ENCODE data around the gene RNF112.
A peak's percentile ranks its signal among the peaks of the same experiment; 100 is the strongest.

The RNF112 gene

GRCh38 chr17:19374136-19374535 lies 36.9 kb upstream of the RNF112 start:
- DNase-seq (ENCODE audit: low read depth in 2 of 2) = no peak

DNA sequence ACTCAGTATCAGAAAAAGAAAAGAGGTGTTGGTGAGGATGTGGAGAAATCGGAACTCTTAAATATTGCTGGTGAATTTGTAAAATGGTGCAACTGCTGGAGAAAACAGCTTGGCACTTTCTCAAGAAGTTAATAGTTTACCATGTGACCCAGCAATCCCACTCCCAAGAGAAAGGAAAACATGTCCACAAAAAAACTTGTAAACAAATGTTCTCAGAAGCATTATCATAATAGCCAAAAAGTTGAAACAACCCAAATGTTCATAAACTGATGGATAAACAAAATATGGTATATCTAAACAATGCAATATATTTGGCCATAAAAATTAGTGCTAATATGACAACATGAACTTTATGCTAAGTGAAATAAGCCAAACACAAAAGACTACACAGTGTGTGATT lies 35.3 kb upstream of the RNF112 start:
- DNase-seq (ENCODE audit: low read depth in 2 of 2) = no peak

DNA sequence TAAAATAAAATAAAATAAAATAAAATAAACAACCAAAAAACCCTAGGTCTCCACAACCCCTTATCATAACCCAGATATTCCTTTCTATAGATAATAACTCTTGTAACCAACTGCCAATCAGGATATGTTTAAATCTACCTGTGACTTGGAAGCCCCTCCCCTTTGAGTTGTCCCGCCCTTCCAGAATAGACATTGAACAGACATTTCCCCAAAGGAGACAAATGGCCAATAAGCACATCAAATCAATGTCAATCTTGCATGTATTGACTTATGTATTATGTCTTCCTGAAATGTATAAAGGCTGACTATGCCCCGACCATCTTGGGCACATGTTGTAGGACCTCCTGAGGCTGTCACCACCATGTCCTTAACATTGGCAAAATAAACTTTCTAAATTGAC lies 34.2 kb upstream of the RNF112 start:
- no peak for DNase-seq (ENCODE audit: low read depth in 2 of 2)

GRCh38 chr17:19377602-19378415 lies 33.2 kb upstream of the RNF112 start:
- DNase-seq (ENCODE audit: low read depth in 2 of 2) = peak; percentile 84 to 89

DNA sequence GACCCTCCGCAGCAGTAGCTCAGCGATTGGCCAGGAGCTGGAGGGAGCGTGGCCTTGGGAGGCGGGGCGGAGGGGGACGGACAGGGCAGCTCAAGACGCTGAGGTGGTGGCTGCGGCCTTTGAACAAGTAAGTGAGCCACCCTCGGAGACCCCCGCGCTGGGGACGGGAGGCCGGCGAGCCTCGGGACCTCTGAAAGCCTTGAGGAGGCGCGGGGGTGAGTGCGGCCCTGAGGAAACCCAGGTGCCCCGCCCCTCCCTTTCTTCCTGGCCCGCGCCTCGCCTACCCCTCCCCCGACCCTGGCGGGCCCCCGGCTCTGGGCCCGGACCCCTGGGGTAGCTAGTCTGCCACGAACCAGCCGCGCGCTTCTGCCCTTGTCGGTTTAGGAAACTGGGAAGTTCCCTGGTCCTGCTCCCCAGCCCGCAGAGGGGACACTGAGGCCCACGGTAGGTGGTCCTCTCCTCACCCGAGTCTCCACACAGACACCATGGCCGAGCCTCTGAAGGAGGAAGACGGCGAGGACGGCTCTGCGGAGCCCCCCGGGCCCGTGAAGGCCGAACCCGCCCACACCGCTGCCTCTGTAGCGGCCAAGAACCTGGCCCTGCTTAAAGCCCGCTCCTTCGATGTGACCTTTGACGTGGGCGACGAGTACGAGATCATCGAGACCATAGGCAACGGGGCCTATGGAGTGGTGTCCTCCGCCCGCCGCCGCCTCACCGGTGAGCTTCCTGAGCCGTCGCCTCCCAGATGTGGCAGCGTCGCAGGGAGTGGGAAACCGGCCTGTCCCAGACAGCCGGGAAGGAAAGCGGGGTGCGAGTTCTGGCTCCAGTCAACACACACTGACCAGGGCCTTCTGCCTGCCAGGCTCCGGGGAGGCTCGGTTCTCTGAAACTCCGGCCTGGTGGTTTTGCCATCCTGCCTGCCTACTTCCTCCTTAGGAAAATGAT lies 32.3 kb upstream of the RNF112 start, which contains the start of gene MAPK7:
Gene MAPK7 (plus strand): TSS at position 83 of the 945 bp plus-strand sequence. CDS start 403 bp downstream, at position 486.
- no peak for DNase-seq (ENCODE audit: low read depth in 2 of 2)

DNA sequence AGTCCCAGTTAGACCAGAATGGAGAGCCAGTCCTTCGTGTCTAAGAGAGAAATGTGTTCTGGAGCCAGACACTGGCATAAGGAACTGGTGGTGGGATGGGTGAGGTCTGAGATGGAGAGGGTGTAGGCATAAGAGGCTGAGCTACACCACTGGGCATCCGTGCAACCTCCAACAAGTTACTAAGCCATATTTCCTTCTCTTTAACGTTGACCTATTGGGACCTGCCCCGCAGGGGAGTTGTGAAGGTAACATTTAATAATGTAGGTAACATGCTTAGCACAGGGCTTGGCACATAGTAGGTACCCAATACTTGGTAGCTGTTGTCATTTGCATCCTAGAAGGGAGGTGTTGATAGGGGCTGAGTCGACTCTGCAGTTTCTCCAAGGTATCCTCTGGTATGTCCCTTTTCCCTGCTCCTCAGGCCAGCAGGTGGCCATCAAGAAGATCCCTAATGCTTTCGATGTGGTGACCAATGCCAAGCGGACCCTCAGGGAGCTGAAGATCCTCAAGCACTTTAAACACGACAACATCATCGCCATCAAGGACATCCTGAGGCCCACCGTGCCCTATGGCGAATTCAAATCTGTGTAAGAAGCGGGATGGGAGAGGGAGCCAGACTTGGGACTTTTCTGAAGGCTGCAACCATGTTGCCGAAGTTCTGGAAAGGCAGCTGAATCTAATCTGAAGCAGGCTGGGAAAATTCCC lies 31.5 kb upstream of the RNF112 start:
- no peak for DNase-seq (ENCODE audit: low read depth in 2 of 2)

GRCh38 chr17:19380481-19381301 lies 30.3 kb upstream of the RNF112 start:
- DNase-seq (ENCODE audit: low read depth in 2 of 2) = no peak

DNA sequence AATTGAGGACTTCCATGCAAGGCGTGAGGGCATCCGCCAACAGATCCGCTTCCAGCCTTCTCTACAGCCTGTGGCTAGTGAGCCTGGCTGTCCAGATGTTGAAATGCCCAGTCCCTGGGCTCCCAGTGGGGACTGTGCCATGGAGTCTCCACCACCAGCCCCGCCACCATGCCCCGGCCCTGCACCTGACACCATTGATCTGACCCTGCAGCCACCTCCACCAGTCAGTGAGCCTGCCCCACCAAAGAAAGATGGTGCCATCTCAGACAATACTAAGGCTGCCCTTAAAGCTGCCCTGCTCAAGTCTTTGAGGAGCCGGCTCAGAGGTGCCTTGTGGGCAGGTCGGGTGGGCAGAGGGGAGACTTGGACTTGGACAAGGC lies 29.7 kb upstream of the RNF112 start:
- no peak for DNase-seq (ENCODE audit: low read depth in 2 of 2)

GRCh38 chr17:19381741-19382444 lies 29.1 kb upstream of the RNF112 start:
- no peak for DNase-seq (ENCODE audit: low read depth in 2 of 2)

DNA sequence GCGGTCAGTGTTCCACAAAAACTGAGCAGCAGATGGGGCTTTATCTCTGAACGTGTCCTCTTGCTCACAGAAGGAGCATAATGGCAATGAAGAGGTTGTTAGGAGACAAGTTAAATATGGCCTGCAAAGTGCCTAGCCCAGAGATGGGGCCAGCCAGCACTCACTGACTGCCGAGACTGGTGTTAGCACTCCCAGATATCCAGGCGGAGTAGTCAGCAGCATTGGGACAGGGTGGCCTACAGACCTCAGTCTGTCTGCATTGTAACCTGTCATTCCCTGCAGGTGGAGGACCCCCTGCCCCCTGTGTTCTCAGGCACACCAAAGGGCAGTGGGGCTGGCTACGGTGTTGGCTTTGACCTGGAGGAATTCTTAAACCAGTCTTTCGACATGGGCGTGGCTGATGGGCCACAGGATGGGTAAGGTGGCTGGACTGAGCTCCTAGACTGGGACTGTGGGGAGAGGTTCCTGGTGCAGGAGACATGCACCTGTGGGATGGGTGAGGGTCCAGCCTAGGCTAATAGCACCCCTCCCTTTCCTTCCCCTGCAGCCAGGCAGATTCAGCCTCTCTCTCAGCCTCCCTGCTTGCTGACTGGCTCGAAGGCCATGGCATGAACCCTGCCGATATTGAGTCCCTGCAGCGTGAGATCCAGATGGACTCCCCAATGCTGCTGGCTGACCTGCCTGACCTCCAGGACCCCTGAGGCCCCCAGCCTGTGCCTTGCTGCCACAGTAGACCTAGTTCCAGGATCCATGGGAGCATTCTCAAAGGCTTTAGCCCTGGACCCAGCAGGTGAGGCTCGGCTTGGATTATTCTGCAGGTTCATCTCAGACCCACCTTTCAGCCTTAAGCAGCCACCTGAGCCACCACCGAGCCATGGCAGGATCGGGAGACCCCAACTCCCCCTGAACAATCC lies 28.2 kb upstream of the RNF112 start:
- DNase-seq (ENCODE audit: low read depth in 2 of 2) = no peak

DNA sequence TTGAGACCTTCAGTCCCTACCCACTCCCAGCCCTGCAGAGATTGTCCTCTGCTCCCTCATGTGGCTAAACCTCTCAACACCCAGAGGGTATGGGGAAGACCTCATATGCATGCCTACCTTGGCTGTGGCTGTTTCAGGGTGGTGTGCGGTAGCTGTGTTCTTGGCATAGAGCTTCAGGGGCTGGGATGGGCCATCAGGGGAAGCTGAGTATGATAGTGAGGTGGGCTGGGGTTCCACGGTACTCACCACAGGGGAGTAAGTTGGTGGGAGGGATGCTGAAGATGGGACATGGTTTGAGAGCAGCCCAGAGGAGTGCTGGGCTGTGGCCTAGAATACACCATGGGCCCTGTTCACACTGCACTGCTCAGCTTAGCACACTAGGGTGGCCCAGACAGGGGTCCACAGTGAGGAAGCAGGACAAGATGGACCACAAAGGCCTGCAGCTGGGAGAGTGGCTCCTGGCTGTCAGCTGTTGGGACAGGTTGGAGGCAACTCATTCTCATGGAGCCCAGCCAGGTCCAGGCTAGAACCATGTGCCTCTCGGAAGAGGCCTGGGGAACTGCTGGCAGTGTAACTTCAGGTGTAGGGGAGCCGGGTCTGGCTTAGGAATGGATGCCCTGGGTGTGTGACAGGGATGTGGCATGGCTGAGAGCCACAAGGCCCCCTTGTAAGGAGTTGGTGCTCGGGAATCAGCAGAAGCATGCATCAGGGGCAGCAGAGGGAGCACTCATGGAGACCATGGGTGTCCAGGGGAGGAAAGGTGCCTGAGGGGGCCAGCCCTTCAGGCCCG lies 27.2 kb upstream of the RNF112 start:
- DNase-seq (ENCODE audit: low read depth in 2 of 2) = no peak

- DNase-seq (ENCODE audit: low read depth in 2 of 2) = no peak
These were observed 26.2 kb upstream of the RNF112 start for GRCh38 chr17:19384723-19385391.

GRCh38 chr17:19385521-19385983 lies 25.5 kb upstream of the RNF112 start:
- DNase-seq (ENCODE audit: low read depth in 2 of 2) = no peak

GRCh38 chr17:19386051-19386929 lies 24.7 kb upstream of the RNF112 start:
- DNase-seq (ENCODE audit: low read depth in 2 of 2) = no peak

GRCh38 chr17:19386974-19387920 lies 23.8 kb upstream of the RNF112 start, which contains the start of gene MFAP4:
Gene MFAP4 (minus strand): TSS chr17:19387190. CDS start chr17:19387155, 35 bp downstream.
- no peak for DNase-seq (ENCODE audit: low read depth in 2 of 2)

Measured in stimulated activated CD8-positive, alpha-beta memory T cell treated with anti-CD3 and anti-CD28 coated beads, Interleukin-15, amount 100 ng/mL, for 4 hours (primary cell).